GM19023 (cell line): ENCODE results near the gene IGFALS.

Experiments used
- ATAC-seq: cut with Tn5 transposase; IDR thresholded peaks from one replicate; pipeline ENCODE4 v1.9.1; 2021; ENCODE audit warnings: mild to moderate bottlenecking, moderate library complexity; ENCODE audit not compliant: unreplicated experiment

IGFALS gene

GRCh38 chr16:1745900-1746692 lies 47.4 kb downstream of the IGFALS start:
- ATAC-seq, result no peak

GRCh38 chr16:1745181-1745899 lies 48.2 kb downstream of the IGFALS start:
- no peak for ATAC-seq

- ATAC-seq, result no peak
Measured at GRCh38 chr16:1744338-1744840, 49.1 kb downstream of the IGFALS start.

- no peak for ATAC-seq
Measured at GRCh38 chr16:1743376-1744337, 49.8 kb downstream of the IGFALS start.

- no peak for ATAC-seq
Measured at GRCh38 chr16:1741553-1742165, 51.8 kb downstream of the IGFALS start.

GRCh38 chr16:1740781-1741490 lies 52.6 kb downstream of the IGFALS start:
- no peak for ATAC-seq
